HFF-Myc (cell line): ENCODE results near the gene BEND4.
A peak's percentile ranks its signal among the peaks of the same experiment; 100 is the strongest.

ENCODE experiments used
- DNase-seq: peaks from one replicate; pipeline ENCODE4 v3.0.0-alpha.2; 2011; ENCODE audit warnings: low read depth; ENCODE audit errors: extremely low read depth
- H3K4me3 ChIP-seq: replicated peaks from 2 replicates; pipeline ENCODE4 v1.5.1; 2011; ENCODE audit warnings: low read depth, mild to moderate bottlenecking, control low read depth, low read length
- CTCF ChIP-seq: IDR thresholded peaks from 2 replicates; pipeline ENCODE4 v1.5.1; 2012; ENCODE audit warnings: mild to moderate bottlenecking, low read depth, low read length, control low read depth; ENCODE audit errors: missing control alignments

The BEND4 gene

GRCh38 chr4:42112846-42113245, 39.6 kb downstream of the BEND4 start:
- H3K4me3 ChIP-seq, result no peak overlapping the region
- no peak for DNase-seq
- no peak for TF ChIP-seq CTCF

GRCh38 chr4:42104521-42104920, 47.9 kb downstream of the BEND4 start:
- H3K4me3 ChIP-seq, result no peak overlapping the region
- DNase-seq, result peak; percentile 7
- TF ChIP-seq CTCF, result no peak

GRCh38 chr4:42101446-42101975, 50.9 kb downstream of the BEND4 start:
- H3K4me3 ChIP-seq, result no peak overlapping the region
- DNase-seq, result no peak
- no peak for TF ChIP-seq CTCF

- no peak overlapping the region for H3K4me3 ChIP-seq
- TF ChIP-seq CTCF, result no peak
- DNase-seq, result no peak
Measured at GRCh38 chr4:42088386-42088785, 64.1 kb downstream of the BEND4 start.

GRCh38 chr4:42083816-42084215, 68.6 kb downstream of the BEND4 start:
- no peak for DNase-seq
- no peak overlapping the region for H3K4me3 ChIP-seq
- no peak for TF ChIP-seq CTCF

- no peak for TF ChIP-seq CTCF
- H3K4me3 ChIP-seq, result no peak overlapping the region
- no peak for DNase-seq
Measured at GRCh38 chr4:42080306-42080705, 72.1 kb downstream of the BEND4 start.

- DNase-seq, result no peak
- H3K4me3 ChIP-seq, result no peak overlapping the region
- TF ChIP-seq CTCF, result no peak
Measured at GRCh38 chr4:42078184-42078801, 74.2 kb downstream of the BEND4 start.
